ENCODE results near the gene PTPN20. TPM values are rescaled to one million over a fixed set of nuclear protein-coding genes. Genes with fewer than 3 reads are reported as not detected.

Gene PTPN20
- total RNA-seq, 1 experiment from 2014 or later: 0.96 TPM

- TF ChIP-seq CTCF (IDR thresholded peaks at IDR 0.05) (no peak), JUN (CRISPR knock-in tag; IDR thresholded peaks at IDR 0.05) (no peak), E2F4 (CRISPR knock-in tag; IDR thresholded peaks at IDR 0.05; ENCODE audit: borderline replicate concordance, low read depth) (no peak), FOXJ3 (CRISPR knock-in tag; IDR thresholded peaks at IDR 0.05; ENCODE audit: borderline replicate concordance) (no peak), ZNF317 (CRISPR knock-in tag; IDR thresholded peaks at IDR 0.05; ENCODE audit: borderline replicate concordance, low read depth) (no peak), SMAD4 (CRISPR knock-in tag; IDR thresholded peaks at IDR 0.05) (no peak), NFYB (CRISPR knock-in tag; conservative IDR thresholded peaks at IDR 0.05; ENCODE audit: low read depth) (no peak), CREB1 (CRISPR knock-in tag; IDR thresholded peaks at IDR 0.05) (no peak), ARID4B (CRISPR knock-in tag; IDR thresholded peaks at IDR 0.05; ENCODE audit: borderline replicate concordance) (no peak), KAT7 (CRISPR knock-in tag; IDR thresholded peaks at IDR 0.05; ENCODE audit: borderline replicate concordance) (no peak), FOXK1 (CRISPR knock-in tag; IDR thresholded peaks at IDR 0.05) (no peak)
- TF ChIP-seq, protein P1, sequence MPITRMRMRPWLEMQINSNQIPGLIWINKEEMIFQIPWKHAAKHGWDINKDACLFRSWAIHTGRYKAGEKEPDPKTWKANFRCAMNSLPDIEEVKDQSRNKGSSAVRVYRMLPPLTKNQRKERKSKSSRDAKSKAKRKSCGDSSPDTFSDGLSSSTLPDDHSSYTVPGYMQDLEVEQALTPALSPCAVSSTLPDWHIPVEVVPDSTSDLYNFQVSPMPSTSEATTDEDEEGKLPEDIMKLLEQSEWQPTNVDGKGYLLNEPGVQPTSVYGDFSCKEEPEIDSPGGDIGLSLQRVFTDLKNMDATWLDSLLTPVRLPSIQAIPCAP (CRISPR knock-in tag; IDR thresholded peaks at IDR 0.05): no peak
These were observed 125.5 kb downstream of the PTPN20 start (continued) for GRCh38 chr10:47036771-47037170.

DNA sequence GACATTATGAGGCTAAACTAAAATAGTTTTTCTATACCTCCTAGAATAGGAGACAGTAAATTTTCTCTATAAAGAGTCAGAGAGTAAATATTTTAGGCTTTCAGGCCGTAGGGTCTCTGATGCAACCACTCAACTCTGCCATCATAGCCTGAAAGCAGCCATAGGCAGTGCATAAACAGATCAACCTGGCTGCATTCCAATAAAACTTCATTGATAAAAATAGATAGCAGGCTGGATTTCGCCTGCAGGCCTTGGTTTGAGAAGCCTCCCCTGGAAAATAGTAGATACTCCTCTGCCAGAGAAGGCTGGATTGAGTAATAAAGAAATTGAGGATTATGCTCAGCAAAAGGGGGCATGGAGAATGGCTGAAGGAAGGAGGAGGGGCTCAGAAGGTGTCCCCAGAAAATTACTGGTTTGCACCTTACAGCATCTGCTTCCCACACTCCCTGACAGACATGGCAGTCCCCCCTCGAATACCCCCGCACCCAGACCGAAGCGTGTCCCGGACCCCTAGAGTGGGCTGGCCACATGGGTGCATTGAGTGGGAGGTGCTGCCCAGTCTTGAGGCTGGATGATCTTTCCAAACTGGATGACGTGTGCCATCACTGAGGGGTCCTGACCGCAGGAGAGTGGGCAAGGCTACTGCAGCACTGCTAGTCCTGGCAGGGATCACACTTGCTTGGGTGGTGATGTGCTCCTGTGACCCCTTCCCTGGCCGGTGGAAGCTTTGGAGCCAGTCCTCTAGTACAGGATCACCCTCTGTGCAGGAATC, 126.6 kb downstream of the PTPN20 start:
- ChIA-PET POLR2A (no interaction called here), CTCF (interaction anchor here (1.1 to 1.8 kb wide), 2 partner anchors 10 to 274 kb away, joined by 3 to 6 read pairs; no protein-coding TSS in a partner anchor)
- H3K27ac Mint-ChIP-seq: no peak overlapping the region
- no peaks in the 10 kb centered on the region for H3K9me3 Mint-ChIP-seq
- ATAC-seq (no peak), DNase-seq (ENCODE audit: low spot score) (peak; percentile 6)
- H3K27me3 Mint-ChIP-seq (ENCODE audit: low read depth): no peaks in the 10 kb centered on the region
- H3K36me3 Mint-ChIP-seq: no peaks in the 10 kb centered on the region
- H3K4me3 Mint-ChIP-seq: no peak overlapping the region
- H3K4me1 Mint-ChIP-seq: peaks cover 3% of the 10 kb centered on the region; the same call in 1 of the 2 replicates
- TF ChIP-seq CREB1 (CRISPR knock-in tag; IDR thresholded peaks at IDR 0.05) (no peak), ZBTB43 (CRISPR knock-in tag; IDR thresholded peaks at IDR 0.05) (no peak), PRRX2 (CRISPR knock-in tag; IDR thresholded peaks at IDR 0.05) (no peak), ELF4 (CRISPR knock-in tag; IDR thresholded peaks at IDR 0.05; ENCODE audit: low read depth) (no peak), SMAD3 (CRISPR knock-in tag; IDR thresholded peaks at IDR 0.05; ENCODE audit: borderline replicate concordance) (no peak), NR1H2 (CRISPR knock-in tag; IDR thresholded peaks at IDR 0.05) (no peak), ATF1 (CRISPR knock-in tag; IDR thresholded peaks at IDR 0.05) (no peak), ESRRA (CRISPR knock-in tag; IDR thresholded peaks at IDR 0.05; ENCODE audit: borderline replicate concordance) (no peak), CDX4 (CRISPR knock-in tag; IDR thresholded peaks at IDR 0.05; ENCODE audit: borderline replicate concordance) (no peak)
- TF ChIP-seq, protein P2, sequence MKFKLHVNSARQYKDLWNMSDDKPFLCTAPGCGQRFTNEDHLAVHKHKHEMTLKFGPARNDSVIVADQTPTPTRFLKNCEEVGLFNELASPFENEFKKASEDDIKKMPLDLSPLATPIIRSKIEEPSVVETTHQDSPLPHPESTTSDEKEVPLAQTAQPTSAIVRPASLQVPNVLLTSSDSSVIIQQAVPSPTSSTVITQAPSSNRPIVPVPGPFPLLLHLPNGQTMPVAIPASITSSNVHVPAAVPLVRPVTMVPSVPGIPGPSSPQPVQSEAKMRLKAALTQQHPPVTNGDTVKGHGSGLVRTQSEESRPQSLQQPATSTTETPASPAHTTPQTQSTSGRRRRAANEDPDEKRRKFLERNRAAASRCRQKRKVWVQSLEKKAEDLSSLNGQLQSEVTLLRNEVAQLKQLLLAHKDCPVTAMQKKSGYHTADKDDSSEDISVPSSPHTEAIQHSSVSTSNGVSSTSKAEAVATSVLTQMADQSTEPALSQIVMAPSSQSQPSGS (CRISPR knock-in tag; IDR thresholded peaks at IDR 0.05; ENCODE audit: borderline replicate concordance, low read depth): no peak
- TF ChIP-seq, protein P3, sequence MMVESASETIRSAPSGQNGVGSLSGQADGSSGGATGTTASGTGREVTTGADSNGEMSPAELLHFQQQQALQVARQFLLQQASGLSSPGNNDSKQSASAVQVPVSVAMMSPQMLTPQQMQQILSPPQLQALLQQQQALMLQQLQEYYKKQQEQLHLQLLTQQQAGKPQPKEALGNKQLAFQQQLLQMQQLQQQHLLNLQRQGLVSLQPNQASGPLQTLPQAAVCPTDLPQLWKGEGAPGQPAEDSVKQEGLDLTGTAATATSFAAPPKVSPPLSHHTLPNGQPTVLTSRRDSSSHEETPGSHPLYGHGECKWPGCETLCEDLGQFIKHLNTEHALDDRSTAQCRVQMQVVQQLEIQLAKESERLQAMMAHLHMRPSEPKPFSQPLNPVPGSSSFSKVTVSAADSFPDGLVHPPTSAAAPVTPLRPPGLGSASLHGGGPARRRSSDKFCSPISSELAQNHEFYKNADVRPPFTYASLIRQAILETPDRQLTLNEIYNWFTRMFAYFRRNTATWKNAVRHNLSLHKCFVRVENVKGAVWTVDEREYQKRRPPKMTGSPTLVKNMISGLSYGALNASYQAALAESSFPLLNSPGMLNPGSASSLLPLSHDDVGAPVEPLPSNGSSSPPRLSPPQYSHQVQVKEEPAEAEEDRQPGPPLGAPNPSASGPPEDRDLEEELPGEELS (CRISPR knock-in tag; IDR thresholded peaks at IDR 0.05): no peak

All from WTC11 (cell line).